Mucosa of descending colon (tissue), 3 donors: ENCODE data around the gene AMFR. TPM values are rescaled to one million over a fixed set of nuclear protein-coding genes. Genes with fewer than 3 reads are reported as not detected.

Experiments used
- ATAC-seq: fragments of 200-7000 bp; cut with Tn5 transposase; one replicate; pipeline ENCODE4 v1.9.1; 2020; ENCODE audit warnings: mild to moderate bottlenecking, moderate library complexity
- DNase-seq, 3 donors: peaks; one replicate each; pipeline ENCODE4 v3.0.0-alpha.2; 2020
- H3K36me3 ChIP-seq: fragments of 200-600 bp; one replicate; pipeline ENCODE4 v1.8.0; 2021; ENCODE audit warnings: low read depth, mild to moderate bottlenecking
- H3K4me1 ChIP-seq: fragments of 200-600 bp; one replicate; pipeline ENCODE4 v1.8.0; 2021; ENCODE audit warnings: low read depth, mild to moderate bottlenecking
- H3K4me3 ChIP-seq: fragments of 200-600 bp; one replicate; pipeline ENCODE4 v1.8.0; 2021; ENCODE audit warnings: mild to moderate bottlenecking
- H3K9me3 ChIP-seq: fragments of 200-600 bp; one replicate; pipeline ENCODE4 v1.8.0; 2021; ENCODE audit warnings: mild to moderate bottlenecking
- intact Hi-C, 2 donors: fragments of 100-400 bp; cut with DNase I in 1 of 2; cut with micrococcal nuclease in 1 of 2; formaldehyde crosslinking; loops; one replicate each; pipeline versions ENCODE4 v1.11.0 to v1.11.1; 2022; cut with DNase I, micrococcal nuclease
- total RNA-seq, 3 donors: library from RNA; stranded (reverse); fragmentation: NEBNext Ultra II Directional in 2 of 3; extraction: Animal tissue kit (Norgen Biotek cat#: 25700) in 2 of 3; gene quantifications; one replicate each; pipeline versions ENCODE4 v1.2.1 to v1.2.4, GENCODE V29; 2021 to 2023
- TF ChIP-seq, protein P1 (sequence below): fragments of 200-600 bp; IDR thresholded peaks from one replicate; pipeline ENCODE4 v1.8.0; 2022; ENCODE audit warnings: antibody characterized with exemption, mild to moderate bottlenecking
- donor health status: DM: no; HTN: no; CAD: no; lungs with moderate emphysema.
- donor health status: DM: no; HTN: no; CAD: no.
- donor health status: DM: no; HTN: yes; CAD: no.

AMFR gene
- total RNA-seq, 3 donors from 2014 or later, result 83.3 to 116 (median 102) TPM

- DNase-seq, result no peak
- H3K36me3 ChIP-seq, result no peaks in the 10 kb centered on the region
- H3K4me3 ChIP-seq, result no peak overlapping the region
- TF ChIP-seq, protein P1, sequence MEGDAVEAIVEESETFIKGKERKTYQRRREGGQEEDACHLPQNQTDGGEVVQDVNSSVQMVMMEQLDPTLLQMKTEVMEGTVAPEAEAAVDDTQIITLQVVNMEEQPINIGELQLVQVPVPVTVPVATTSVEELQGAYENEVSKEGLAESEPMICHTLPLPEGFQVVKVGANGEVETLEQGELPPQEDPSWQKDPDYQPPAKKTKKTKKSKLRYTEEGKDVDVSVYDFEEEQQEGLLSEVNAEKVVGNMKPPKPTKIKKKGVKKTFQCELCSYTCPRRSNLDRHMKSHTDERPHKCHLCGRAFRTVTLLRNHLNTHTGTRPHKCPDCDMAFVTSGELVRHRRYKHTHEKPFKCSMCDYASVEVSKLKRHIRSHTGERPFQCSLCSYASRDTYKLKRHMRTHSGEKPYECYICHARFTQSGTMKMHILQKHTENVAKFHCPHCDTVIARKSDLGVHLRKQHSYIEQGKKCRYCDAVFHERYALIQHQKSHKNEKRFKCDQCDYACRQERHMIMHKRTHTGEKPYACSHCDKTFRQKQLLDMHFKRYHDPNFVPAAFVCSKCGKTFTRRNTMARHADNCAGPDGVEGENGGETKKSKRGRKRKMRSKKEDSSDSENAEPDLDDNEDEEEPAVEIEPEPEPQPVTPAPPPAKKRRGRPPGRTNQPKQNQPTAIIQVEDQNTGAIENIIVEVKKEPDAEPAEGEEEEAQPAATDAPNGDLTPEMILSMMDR, result no peak
- no peaks in the 10 kb centered on the region for H3K9me3 ChIP-seq
- intact Hi-C loops, result no loop called here
- ATAC-seq, result no peak
- H3K4me1 ChIP-seq, result no peaks in the 10 kb centered on the region
These were observed 52.3 kb downstream of the AMFR start for GRCh38 chr16:56373003-56373402.

GRCh38 chr16:56372013-56372634 is 53.2 kb downstream of the AMFR start:
- DNase-seq (no peak), ATAC-seq (no peak)
- intact Hi-C loops, result no loop called here
- Histone ChIP-seq H3K4me3 (no peak overlapping the region), H3K4me1 (no peaks in the 10 kb centered on the region), H3K9me3 (no peaks in the 10 kb centered on the region), H3K36me3 (no peaks in the 10 kb centered on the region)
- TF ChIP-seq, protein P1, result no peak

DNA sequence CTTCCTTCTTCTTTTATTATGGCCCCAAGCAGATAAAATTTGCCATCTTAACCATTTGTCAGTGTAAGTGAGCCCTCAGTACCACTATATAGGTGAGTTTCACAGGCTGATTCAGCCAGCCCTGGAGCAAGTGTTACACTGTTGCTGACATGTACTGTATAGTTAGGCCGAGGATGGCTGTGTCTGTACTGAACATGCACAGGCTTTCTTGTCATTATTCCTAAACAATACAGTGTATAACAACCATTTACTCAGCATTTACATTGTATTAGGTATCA is 53.7 kb downstream of the AMFR start:
- ATAC-seq, result no peak

GRCh38 chr16:56370875-56371659 is 54.3 kb downstream of the AMFR start:
- no peak for ATAC-seq
- no peaks in the 10 kb centered on the region for H3K36me3 ChIP-seq
- H3K4me1 ChIP-seq, result no peaks in the 10 kb centered on the region
- no peak overlapping the region for H3K4me3 ChIP-seq
- TF ChIP-seq, protein P1, result no peak
- intact Hi-C loops, result no loop called here
- no peaks in the 10 kb centered on the region for H3K9me3 ChIP-seq
- DNase-seq, result no peak

More for the DNA sequence above, 53.7 kb downstream of the AMFR start:
- Histone ChIP-seq H3K36me3 (no peaks in the 10 kb centered on the region), H3K4me3 (no peak overlapping the region), H3K4me1 (no peaks in the 10 kb centered on the region), H3K9me3 (no peaks in the 10 kb centered on the region)
- intact Hi-C loops, result no loop called here
- TF ChIP-seq, protein P1, result no peak
- DNase-seq, result no peak

DNA sequence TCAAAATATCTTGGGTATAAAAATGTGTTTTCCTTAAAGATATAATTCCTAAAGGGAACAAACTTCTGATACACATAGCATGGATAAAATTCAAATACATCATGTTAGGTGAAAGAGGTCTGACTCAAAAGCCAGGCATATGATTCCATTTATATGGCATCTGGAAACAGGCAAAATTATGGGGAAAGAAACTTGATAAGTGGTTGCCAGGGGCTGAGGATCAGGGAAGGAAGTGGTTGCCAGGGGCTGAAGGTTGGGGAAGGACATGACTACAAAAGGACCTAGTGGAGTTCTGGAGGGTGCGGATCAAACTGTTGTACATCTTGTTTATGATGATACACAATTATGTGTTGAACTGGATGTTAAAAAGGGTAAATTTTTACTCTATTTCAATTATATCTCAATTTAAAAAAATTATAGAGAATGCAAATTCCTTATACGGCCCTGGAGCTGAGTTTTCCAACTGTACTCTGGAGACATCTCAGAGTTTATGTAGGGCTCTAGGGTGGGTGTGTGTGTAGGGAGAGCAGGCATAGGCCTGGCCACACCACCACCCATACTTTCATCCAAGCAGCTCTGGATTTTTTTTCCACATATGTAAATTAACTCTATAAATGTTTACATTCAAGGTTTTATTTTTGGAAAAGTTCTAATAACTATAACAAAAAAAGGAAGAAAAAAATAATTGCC is 55.0 kb downstream of the AMFR start:
- TF ChIP-seq, protein P1, result no peak
- intact Hi-C loops, result no loop called here
- Histone ChIP-seq H3K9me3 (no peaks in the 10 kb centered on the region), H3K36me3 (no peaks in the 10 kb centered on the region), H3K4me1 (no peaks in the 10 kb centered on the region), H3K4me3 (no peak overlapping the region)
- no peak for ATAC-seq
- DNase-seq, result no peak
